Measurements from ENCODE around the gene SERPINB3.
"Not testable (repeated sequence)": the region's sequence is repeated elsewhere in the genome, so short reads cannot be mapped to it uniquely, and the experiment has no call there.

Gene SERPINB3
- 0 reads per million in 4 experiments for total RNA-seq

- DNase-seq: not testable (repeated sequence)
These were observed at the start of gene SERPINB3 for GRCh38 chr18:63661750-63662149. Gene SERPINB3 (minus strand): TSS chr18:63661893. CDS start chr18:63661216, 677 bp downstream.

DNA sequence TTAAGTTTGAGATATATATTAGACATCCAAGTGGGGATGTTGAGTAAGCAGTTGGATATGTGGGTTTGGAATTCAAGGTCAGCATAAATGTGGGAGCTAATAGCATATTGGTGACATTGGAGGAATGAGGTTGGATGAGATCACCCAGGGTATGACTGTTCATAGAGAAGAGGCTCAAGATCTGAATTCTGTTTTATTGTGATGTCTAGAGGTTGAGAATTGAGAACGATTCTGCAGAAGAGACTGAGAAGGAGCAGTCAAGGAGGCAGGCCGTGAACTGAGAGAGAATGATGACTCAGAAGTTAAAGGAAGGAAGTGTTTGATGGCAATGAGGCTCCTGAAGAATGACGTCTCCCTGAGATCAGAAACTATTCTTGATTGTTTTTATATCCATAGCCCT lies 47.0 kb upstream of the SERPINB3 start:
- no peak for DNase-seq

- DNase-seq: no peak
These were observed 46.1 kb upstream of the SERPINB3 start for GRCh38 chr18:63707816-63708215.

DNA sequence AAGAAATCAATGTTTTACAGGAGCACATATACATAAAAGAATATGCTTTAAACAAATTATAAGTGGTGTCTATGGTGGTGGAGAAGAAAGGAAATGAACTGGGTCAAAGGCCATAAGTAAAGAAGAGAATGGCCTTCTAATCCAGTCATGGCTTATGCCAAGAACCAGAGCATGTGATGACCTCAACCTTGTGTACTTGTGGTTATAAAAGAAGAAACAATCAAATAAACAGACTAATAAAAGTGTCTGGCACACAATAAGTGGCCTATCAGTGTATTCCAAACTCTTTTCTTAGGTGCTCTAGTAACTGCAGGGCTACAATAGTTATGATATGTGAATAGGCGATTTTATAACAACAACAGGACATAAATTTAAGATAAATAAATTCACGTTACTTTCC lies 43.7 kb upstream of the SERPINB3 start:
- DNase-seq: no peak

GRCh38 chr18:63702660-63703059 lies 41.0 kb upstream of the SERPINB3 start, which contains the start of gene SERPINB11:
Gene SERPINB11 (plus strand): TSS chr18:63702960. CDS start chr18:63710194, 7,234 bp downstream.
- no peak for DNase-seq

DNA sequence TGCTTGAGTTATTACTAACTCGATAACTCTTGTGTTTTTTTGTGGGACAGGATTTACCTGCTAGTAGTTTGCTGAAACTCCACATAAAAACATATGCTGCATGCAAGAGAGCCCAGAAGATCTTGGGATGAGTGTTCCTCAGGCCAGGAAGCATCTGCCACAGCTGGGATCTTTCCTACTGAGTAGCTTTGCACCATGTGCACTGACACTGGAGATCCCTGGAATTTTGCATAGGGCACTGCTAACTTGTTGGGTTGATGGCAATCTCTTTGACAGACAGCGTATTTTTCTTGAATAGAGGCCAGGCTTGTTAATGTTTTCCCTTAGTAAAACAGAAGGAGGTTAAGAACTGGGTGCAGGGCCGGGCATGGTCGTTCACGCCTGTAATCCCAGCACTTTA lies 40.3 kb upstream of the SERPINB3 start:
- DNase-seq: no peak

- DNase-seq: no peak
These were observed 38.8 kb upstream of the SERPINB3 start for GRCh38 chr18:63700501-63700900.

GRCh38 chr18:63697097-63697660 lies 35.5 kb upstream of the SERPINB3 start:
- DNase-seq: no peak

GRCh38 chr18:63689064-63689463 lies 27.4 kb upstream of the SERPINB3 start:
- DNase-seq: no peak

- no peak for DNase-seq
These were observed 25.2 kb upstream of the SERPINB3 start for GRCh38 chr18:63686871-63687270.

GRCh38 chr18:63684718-63685117 lies 23.0 kb upstream of the SERPINB3 start:
- DNase-seq: no peak

- DNase-seq: no peak
These were observed 22.2 kb upstream of the SERPINB3 start for GRCh38 chr18:63683890-63684289.

- no peak for DNase-seq
These were observed 21.5 kb upstream of the SERPINB3 start for GRCh38 chr18:63683152-63683551.

DNA sequence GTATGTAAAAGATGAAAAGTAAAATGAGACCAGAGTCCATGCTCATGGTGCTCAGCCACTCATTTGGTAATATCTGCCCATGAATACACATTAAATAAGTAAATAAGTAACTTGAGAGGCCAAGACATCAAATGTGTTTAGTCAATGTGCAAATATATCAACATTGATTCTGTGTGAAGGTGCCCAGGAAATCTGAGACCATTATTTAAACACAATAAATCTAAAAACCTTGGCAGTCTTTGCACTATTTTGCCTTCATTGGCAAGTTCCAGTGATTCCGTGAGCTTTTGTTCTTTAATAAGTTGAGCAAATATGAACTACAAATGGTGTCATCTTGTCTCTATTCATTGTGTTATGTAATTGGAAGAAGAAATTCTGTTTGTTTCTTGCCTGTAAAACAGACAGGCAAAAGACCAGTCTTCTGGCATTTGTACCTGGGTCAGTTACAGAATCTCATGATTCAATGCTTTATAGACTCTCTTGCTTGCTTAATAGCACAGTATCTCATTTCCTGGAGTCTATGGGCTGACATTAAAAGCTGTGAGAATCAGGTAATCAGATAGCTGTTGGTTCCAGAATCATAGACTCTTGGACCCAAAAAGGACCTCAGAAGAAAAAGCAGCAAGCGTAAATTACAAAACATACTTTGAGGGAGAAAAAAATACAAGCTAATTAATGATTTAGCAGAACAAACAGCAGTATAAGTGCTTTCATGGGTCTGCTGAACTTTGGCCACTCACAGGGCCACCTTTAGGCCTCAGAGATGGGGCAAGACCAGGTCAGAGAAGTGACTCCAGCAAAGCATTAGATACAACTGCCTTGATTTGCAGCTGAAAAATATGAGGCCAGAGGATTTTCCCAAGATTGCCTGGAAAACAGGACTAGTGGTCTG lies 20.0 kb upstream of the SERPINB3 start:
- DNase-seq: no peak

- no peak for DNase-seq
These were observed 18.3 kb upstream of the SERPINB3 start for GRCh38 chr18:63679820-63680606.

DNA sequence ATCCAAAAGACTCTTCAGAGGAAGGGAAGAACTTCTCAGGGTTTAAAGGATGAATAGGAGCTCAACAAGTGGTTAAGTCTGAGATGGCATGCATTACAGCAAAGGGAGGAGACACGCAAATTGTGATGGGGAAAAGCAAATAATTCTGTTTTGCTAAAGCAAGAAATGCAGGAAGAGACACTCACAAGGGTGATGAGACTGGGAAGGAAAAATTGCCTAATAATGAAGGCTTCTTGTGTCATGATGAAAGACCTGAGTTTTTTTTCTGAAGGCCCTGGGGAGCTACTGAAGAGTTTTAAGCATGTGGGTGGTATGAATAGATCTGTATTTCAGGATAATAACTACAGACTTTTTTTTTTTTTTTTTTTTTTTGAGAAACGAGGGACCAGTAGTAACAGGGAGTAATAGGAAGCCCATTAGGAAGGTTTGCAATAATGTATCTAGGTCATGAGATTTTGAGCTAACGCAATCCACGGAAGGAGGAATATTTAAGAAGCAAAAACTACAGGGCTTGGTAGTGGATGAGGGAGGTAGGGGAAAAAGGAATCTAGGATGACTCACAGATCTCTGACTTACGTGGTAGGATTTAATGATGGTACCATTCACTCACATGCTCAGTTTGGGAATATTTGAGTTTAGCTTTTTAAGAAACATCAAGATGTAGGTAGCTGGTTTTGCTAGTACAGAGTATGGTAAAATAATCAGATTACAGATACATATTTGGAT lies 16.0 kb upstream of the SERPINB3 start:
- DNase-seq: no peak

- no peak for DNase-seq
These were observed 15.0 kb upstream of the SERPINB3 start for GRCh38 chr18:63676526-63677323.

DNA sequence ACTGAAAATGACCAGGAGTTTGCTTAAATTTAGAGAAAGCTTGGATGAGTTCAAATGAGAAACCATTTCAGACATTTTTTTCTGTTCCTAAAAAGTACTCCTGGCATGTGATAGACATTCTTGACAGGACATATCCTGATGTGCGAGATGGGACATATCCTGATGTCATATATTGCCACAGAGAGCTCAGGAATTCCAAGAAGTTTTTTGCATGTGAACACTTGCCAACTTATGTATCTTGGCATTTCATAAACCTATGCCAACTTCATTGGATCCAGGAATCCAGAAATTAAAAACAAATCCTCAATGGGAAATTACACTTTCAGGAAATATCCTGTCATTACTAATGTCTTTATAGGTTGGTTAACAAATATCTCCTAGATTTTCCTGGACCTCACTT lies 2.9 kb upstream of the SERPINB3 start:
- no peak for DNase-seq

DNA sequence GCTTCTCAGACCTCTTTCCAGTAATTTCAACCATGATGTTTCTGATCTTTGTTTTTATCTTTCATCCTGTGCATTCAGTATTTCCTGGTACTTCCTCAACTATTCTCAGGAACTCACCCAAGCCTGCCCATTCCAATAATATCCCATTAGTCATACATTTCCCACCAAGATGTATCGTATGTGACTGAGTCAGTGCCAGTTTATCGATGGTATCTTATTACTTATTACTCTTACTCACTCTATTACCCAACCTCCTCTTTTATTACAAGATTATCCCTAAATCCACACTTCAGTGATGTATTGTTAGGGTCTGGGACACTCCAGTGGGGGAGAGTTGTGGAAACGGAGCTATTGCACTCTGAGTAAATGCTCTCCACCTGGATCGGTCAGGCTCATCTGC lies 2.8 kb downstream of the SERPINB3 start:
- DNase-seq: not testable (repeated sequence)

DNA sequence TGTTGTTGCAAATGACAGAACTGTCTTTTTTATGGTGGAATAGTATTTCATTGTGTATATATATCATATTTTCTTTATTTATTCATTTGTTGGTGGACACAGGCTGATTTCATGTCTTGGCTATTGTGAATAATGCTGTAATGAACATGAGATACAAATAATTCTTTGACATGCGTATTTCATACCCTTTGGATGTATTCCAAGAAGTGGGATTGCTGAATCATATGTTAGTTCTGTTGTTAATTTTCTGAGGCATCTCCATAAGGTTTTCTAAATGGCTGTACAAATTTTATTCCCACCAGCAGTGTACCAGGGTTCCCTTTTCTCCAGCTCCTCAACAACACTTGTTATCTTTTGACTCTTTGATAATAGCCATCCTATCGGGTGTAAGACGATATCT lies 11.4 kb downstream of the SERPINB3 start:
- not testable (repeated sequence) for DNase-seq

DNA sequence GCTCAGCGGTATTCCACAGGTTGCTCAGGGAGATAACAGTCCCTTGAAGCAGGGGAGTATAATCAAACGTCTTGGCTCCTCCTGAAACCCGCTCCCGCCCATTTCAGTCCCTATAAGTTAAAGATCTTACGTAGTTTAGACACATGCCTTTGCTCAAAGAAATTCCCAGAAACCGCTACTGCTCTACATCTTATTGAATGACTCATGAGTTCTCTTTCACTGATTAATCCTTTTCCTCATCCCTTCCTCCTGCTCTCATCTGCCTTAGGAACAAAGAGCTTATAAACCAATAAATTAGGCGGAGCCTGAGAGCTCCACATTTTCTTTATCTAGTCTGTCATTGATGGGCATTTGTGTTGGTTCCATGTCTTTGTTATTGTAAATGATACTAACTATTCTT lies 13.5 kb downstream of the SERPINB3 start:
- no peak for DNase-seq

DNA sequence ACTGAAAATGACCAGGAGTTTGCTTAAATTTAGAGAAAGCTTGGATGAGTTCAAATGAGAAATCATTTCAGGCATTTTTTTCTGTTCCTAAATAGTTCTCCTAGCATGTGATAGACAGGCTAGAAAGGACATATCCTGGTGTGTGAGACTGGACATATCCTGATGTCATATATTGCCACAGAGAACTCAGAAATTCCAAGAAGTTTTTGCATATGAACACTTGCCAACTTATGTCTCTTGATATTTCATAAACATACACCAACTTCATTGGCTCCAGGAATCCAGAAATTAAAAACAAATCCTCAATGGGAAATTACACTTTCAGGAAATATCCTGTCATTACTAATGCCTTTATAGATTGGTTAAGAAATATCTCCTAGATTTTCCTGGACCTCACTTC lies 14.8 kb downstream of the SERPINB3 start:
- no peak for DNase-seq

Measured in effector CD8-positive, alpha-beta T cell (primary cell).